ENCODE measurements around the gene BET1L.

BET1L gene

DNA sequence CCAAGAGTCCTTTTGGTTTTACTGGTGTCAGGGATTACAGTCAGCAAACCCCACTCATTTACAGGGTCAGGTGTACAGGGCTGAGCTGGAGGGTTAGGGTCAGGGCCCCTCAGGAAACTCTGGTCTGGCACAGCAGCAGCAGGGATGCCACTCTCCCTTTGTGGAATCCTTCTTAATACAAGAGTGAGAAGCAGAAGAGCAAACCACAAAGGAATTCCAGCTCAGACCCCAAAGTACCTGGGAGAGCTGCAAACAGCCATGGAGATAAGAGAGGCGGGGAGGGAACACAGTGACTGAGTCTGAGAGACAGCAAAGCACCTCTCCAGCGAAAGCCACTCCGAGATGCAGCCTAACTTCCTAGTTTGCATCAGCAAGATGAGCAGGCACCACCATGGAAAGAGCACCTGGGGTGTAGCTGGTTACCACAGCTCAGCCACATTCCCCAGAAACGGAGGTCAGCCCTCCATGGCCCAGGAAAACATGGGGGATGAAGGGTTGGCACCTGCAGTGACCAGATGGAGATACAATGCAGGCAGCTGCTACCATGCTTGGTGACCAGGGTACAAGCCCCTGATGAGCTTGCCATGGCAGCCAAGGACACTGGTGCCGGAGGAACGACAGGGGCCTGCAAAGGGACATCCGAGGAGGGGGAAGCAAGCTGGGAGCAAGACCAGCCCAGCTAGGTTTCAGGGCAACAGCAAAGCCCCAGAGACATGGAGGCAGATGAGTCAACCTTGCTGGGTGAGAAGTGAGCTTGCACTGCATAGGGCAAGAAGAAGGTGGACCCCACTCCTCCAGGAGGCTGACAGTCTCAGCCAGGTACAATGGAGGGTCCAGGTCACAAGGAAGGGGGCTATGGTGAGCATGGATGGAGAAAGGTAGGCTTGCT is 3.9 kb downstream of the BET1L start:
- no peak overlapping the region for H3K4me3 ChIP-seq (ENCODE audit: extremely low read depth, insufficient read depth, low read length, poor library complexity, severe bottlenecking)
- no peaks in the 10 kb centered on the region for H3K9me3 ChIP-seq (ENCODE audit: control insufficient read depth, low read length)
- H3K36me3 ChIP-seq (ENCODE audit: control insufficient read depth, insufficient read depth, low read length), result peaks cover 33% of the 10 kb centered on the region
- peaks cover 8% of the 10 kb centered on the region for H3K4me1 ChIP-seq (ENCODE audit: control insufficient read depth, insufficient read depth, low read length, poor library complexity, severe bottlenecking)
- WGBS, 2 experiments (ENCODE audit: insufficient coverage in 2 of 2), result 93 to 95% methylated on average over 7 of the region's 7 CpGs
- H3K27ac ChIP-seq (ENCODE audit: low read depth, low read length, severe bottlenecking), result no peak overlapping the region

DNA sequence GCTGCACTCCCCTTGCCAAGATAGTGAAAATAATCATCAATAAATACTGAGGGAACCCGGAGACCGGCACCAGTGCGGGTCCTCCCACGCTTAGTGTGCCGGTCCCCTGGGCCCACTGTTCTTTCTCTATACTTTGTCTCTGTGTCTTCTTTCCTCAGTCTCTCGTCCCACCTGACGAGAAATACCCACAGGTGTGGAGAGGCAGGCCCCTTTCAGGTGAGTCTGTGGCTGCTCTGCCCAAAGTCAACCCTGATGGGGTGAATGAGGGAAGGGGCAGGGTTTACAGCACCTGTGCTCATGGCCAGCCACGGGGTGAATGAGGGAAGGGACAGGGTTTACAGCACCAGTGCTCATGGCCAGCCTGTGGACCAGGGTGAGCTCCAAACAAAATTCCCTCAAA is 4.7 kb downstream of the BET1L start:
- Histone ChIP-seq H3K4me3 (ENCODE audit: extremely low read depth, insufficient read depth, low read length, poor library complexity, severe bottlenecking) (no peak overlapping the region), H3K36me3 (ENCODE audit: control insufficient read depth, insufficient read depth, low read length) (peaks cover 33% of the 10 kb centered on the region), H3K4me1 (ENCODE audit: control insufficient read depth, insufficient read depth, low read length, poor library complexity, severe bottlenecking) (peaks cover 8% of the 10 kb centered on the region), H3K27ac (ENCODE audit: low read depth, low read length, severe bottlenecking) (no peak overlapping the region), H3K9me3 (ENCODE audit: control insufficient read depth, low read length) (no peaks in the 10 kb centered on the region)
- 83 to 94% methylated on average over 1 to 7 of the region's 8 CpGs for WGBS, 2 experiments (ENCODE audit: insufficient coverage in 2 of 2)

- WGBS, 2 experiments (ENCODE audit: insufficient coverage in 2 of 2), result 73 to 78% methylated on average over 5 to 13 of the region's 15 CpGs
- Histone ChIP-seq H3K4me3 (ENCODE audit: extremely low read depth, insufficient read depth, low read length, poor library complexity, severe bottlenecking) (no peak overlapping the region), H3K27ac (ENCODE audit: low read depth, low read length, severe bottlenecking) (no peak overlapping the region), H3K9me3 (ENCODE audit: control insufficient read depth, low read length) (no peaks in the 10 kb centered on the region), H3K4me1 (ENCODE audit: control insufficient read depth, insufficient read depth, low read length, poor library complexity, severe bottlenecking) (peaks cover 8% of the 10 kb centered on the region), H3K36me3 (ENCODE audit: control insufficient read depth, insufficient read depth, low read length) (peaks cover 33% of the 10 kb centered on the region)
Measured at GRCh38 chr11:201966-202365, 5.2 kb downstream of the BET1L start.

DNA sequence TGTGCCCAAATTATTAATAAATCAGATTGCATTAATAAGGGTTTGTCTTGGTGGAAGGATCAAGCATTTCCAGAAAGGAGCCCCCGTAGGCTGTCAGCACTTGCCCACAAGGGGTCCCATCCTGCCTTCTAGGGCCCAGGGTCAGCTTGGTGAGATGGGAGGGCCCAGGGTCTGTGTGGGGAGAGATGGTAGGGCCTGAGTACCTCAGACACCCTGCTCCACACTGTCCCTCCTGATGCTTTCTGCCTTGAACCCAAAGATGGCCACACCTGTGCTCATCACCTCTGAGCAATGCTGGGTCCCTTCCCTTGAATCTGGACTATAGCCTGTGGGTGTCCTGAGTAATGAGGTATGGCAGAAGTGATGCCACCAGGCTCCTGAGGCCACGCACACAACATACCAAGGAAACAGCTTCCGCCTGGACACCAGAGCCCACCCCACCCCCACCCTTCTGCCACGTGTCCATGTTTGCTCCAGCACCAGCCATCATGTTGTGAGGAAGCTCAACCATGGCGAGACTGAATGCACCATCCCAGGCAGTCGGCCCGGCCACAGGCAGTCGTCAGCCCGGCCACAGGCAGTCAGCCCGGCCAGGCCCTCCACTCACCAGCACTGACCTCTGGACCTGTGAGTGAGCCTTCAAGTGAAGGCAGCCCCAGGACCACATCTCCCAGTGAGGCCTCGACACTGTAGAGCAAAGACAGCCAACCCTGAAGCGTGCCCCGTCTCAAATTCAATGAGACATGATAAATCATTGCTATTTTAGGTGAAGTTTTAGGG is 6.8 kb downstream of the BET1L start:
- Histone ChIP-seq H3K27ac (ENCODE audit: low read depth, low read length, severe bottlenecking) (no peak overlapping the region), H3K9me3 (ENCODE audit: control insufficient read depth, low read length) (no peaks in the 10 kb centered on the region), H3K4me3 (ENCODE audit: extremely low read depth, insufficient read depth, low read length, poor library complexity, severe bottlenecking) (no peak overlapping the region), H3K36me3 (ENCODE audit: control insufficient read depth, insufficient read depth, low read length) (peaks cover 25% of the 10 kb centered on the region), H3K4me1 (ENCODE audit: control insufficient read depth, insufficient read depth, low read length, poor library complexity, severe bottlenecking) (no peaks in the 10 kb centered on the region)
- WGBS, 2 experiments (ENCODE audit: insufficient coverage in 2 of 2), result 89 to 96% methylated on average over 12 to 13 of the region's 13 CpGs

GRCh38 chr11:199782-200181 is 7.4 kb downstream of the BET1L start:
- H3K4me1 ChIP-seq (ENCODE audit: control insufficient read depth, insufficient read depth, low read length, poor library complexity, severe bottlenecking), result no peaks in the 10 kb centered on the region
- no peak overlapping the region for H3K4me3 ChIP-seq (ENCODE audit: extremely low read depth, insufficient read depth, low read length, poor library complexity, severe bottlenecking)
- 86 to 88% methylated on average over 1 to 5 of the region's 8 CpGs for WGBS, 2 experiments (ENCODE audit: insufficient coverage in 2 of 2)

GRCh38 chr11:199004-199581 is 8.1 kb downstream of the BET1L start:
- Histone ChIP-seq H3K27ac (ENCODE audit: low read depth, low read length, severe bottlenecking) (no peak overlapping the region), H3K4me3 (ENCODE audit: extremely low read depth, insufficient read depth, low read length, poor library complexity, severe bottlenecking) (no peak overlapping the region), H3K4me1 (ENCODE audit: control insufficient read depth, insufficient read depth, low read length, poor library complexity, severe bottlenecking) (no peaks in the 10 kb centered on the region), H3K36me3 (ENCODE audit: control insufficient read depth, insufficient read depth, low read length) (peaks cover 11% of the 10 kb centered on the region), H3K9me3 (ENCODE audit: control insufficient read depth, low read length) (no peaks in the 10 kb centered on the region)
- WGBS, 2 experiments (ENCODE audit: insufficient coverage in 2 of 2), result 91 to 92% methylated on average over 10 to 11 of the region's 13 CpGs

More at GRCh38 chr11:199782-200181, 7.4 kb downstream of the BET1L start:
- H3K9me3 ChIP-seq (ENCODE audit: control insufficient read depth, low read length), result no peaks in the 10 kb centered on the region
- H3K36me3 ChIP-seq (ENCODE audit: control insufficient read depth, insufficient read depth, low read length), result peaks cover 18% of the 10 kb centered on the region
- H3K27ac ChIP-seq (ENCODE audit: low read depth, low read length, severe bottlenecking), result no peak overlapping the region

GRCh38 chr11:198236-198806 is 8.9 kb downstream of the BET1L start:
- H3K4me3 ChIP-seq (ENCODE audit: extremely low read depth, insufficient read depth, low read length, poor library complexity, severe bottlenecking), result no peak overlapping the region
- no peaks in the 10 kb centered on the region for H3K4me1 ChIP-seq (ENCODE audit: control insufficient read depth, insufficient read depth, low read length, poor library complexity, severe bottlenecking)
- 90 to 92% methylated on average over 16 of the region's 21 CpGs for WGBS, 2 experiments (ENCODE audit: insufficient coverage in 2 of 2)
- no peak overlapping the region for H3K27ac ChIP-seq (ENCODE audit: low read depth, low read length, severe bottlenecking)
- H3K9me3 ChIP-seq (ENCODE audit: control insufficient read depth, low read length), result no peaks in the 10 kb centered on the region
- H3K36me3 ChIP-seq (ENCODE audit: control insufficient read depth, insufficient read depth, low read length), result peaks cover 5% of the 10 kb centered on the region

- Histone ChIP-seq H3K4me3 (ENCODE audit: extremely low read depth, insufficient read depth, low read length, poor library complexity, severe bottlenecking) (no peak overlapping the region), H3K36me3 (ENCODE audit: control insufficient read depth, insufficient read depth, low read length) (no peaks in the 10 kb centered on the region), H3K9me3 (ENCODE audit: control insufficient read depth, low read length) (no peaks in the 10 kb centered on the region), H3K27ac (ENCODE audit: low read depth, low read length, severe bottlenecking) (no peak overlapping the region), H3K4me1 (ENCODE audit: control insufficient read depth, insufficient read depth, low read length, poor library complexity, severe bottlenecking) (no peaks in the 10 kb centered on the region)
- 84 to 90% methylated on average over 9 of the region's 9 CpGs for WGBS, 2 experiments (ENCODE audit: insufficient coverage in 2 of 2)
Measured at GRCh38 chr11:197741-198235, 9.4 kb downstream of the BET1L start.

- WGBS, 2 experiments (ENCODE audit: insufficient coverage in 2 of 2), result 92 to 95% methylated on average over 15 to 18 of the region's 23 CpGs
- H3K4me3 ChIP-seq (ENCODE audit: extremely low read depth, insufficient read depth, low read length, poor library complexity, severe bottlenecking), result no peak overlapping the region
Measured at GRCh38 chr11:196786-197731, 10.1 kb downstream of the BET1L start.

More at GRCh38 chr11:196786-197731, 10.1 kb downstream of the BET1L start:
- Histone ChIP-seq H3K4me1 (ENCODE audit: control insufficient read depth, insufficient read depth, low read length, poor library complexity, severe bottlenecking) (no peaks in the 10 kb centered on the region), H3K36me3 (ENCODE audit: control insufficient read depth, insufficient read depth, low read length) (no peaks in the 10 kb centered on the region), H3K9me3 (ENCODE audit: control insufficient read depth, low read length) (no peaks in the 10 kb centered on the region), H3K27ac (ENCODE audit: low read depth, low read length, severe bottlenecking) (no peak overlapping the region)

Data from mesodermal cell (in vitro differentiated cells).